HEK293 (cell line): ENCODE results near the gene DLGAP3.

Experiments
- CTCF ChIP-seq: fragments of 450-650 bp; formaldehyde crosslinking; IDR thresholded peaks from 2 replicates; pipeline ENCODE4 v1.5.1; 2016; ENCODE audit warnings: missing biosample characterization, missing genetic modification characterization
- HOXA7 ChIP-seq: sonication (generic); formaldehyde crosslinking; IDR thresholded peaks from 2 replicates; pipeline ENCODE4 v1.8.1; 2022; ENCODE audit warnings: missing genetic modification reagents, borderline replicate concordance
- KLF17 ChIP-seq: fragments of 450-650 bp; formaldehyde crosslinking; IDR thresholded peaks from 2 replicates; pipeline ENCODE4 v1.5.1; 2016; ENCODE audit warnings: missing biosample characterization, missing genetic modification characterization
- KLF8 ChIP-seq: fragments of 450-650 bp; formaldehyde crosslinking; IDR thresholded peaks from 2 replicates; pipeline ENCODE4 v1.5.1; 2016; ENCODE audit warnings: missing biosample characterization, missing genetic modification characterization
- TRIM28 ChIP-seq: IDR thresholded peaks from 2 replicates; pipeline ENCODE4 v1.6.1; 2011; ENCODE audit warnings: low read length, control low read depth, borderline replicate concordance
- ZNF114 ChIP-seq: fragments of 450-650 bp; formaldehyde crosslinking; IDR thresholded peaks from 2 replicates; pipeline ENCODE4 v1.5.0; 2017; ENCODE audit warnings: missing biosample characterization, missing genetic modification characterization
- ZNF175 ChIP-seq: fragments of 450-650 bp; formaldehyde crosslinking; IDR thresholded peaks from 2 replicates; pipeline ENCODE4 v1.5.1; 2016; ENCODE audit warnings: missing biosample characterization, missing genetic modification characterization
- ZNF239 ChIP-seq: fragments of 450-650 bp; formaldehyde crosslinking; IDR thresholded peaks from 2 replicates; pipeline ENCODE4 v1.5.1; 2016; ENCODE audit warnings: missing biosample characterization, missing genetic modification characterization
- ZNF24 ChIP-seq: fragments of 450-650 bp; formaldehyde crosslinking; IDR thresholded peaks from 2 replicates; pipeline ENCODE4 v1.5.1; 2016; ENCODE audit warnings: missing biosample characterization, missing genetic modification characterization
- ZNF426 ChIP-seq: fragments of 450-650 bp; formaldehyde crosslinking; IDR thresholded peaks from 2 replicates; pipeline ENCODE4 v1.5.1; 2017; ENCODE audit warnings: missing biosample characterization, missing genetic modification characterization, mild to moderate bottlenecking, inconsistent platforms, moderate library complexity
- ZNF624 ChIP-seq: fragments of 450-650 bp; formaldehyde crosslinking; IDR thresholded peaks from 2 replicates; pipeline ENCODE4 v1.5.1; 2017; ENCODE audit warnings: missing biosample characterization, missing genetic modification characterization
- ZNF629 ChIP-seq: fragments of 450-650 bp; formaldehyde crosslinking; IDR thresholded peaks from 2 replicates; pipeline ENCODE4 v1.5.1; 2017; ENCODE audit warnings: missing biosample characterization, missing genetic modification characterization
- ZNF639 ChIP-seq: fragments of 450-650 bp; formaldehyde crosslinking; IDR thresholded peaks from 2 replicates; pipeline ENCODE4 v1.5.1; 2016; ENCODE audit warnings: missing biosample characterization, missing genetic modification characterization
- ZNF747 ChIP-seq: fragments of 450-650 bp; formaldehyde crosslinking; IDR thresholded peaks from 2 replicates; pipeline ENCODE4 v1.5.1; 2016; ENCODE audit warnings: missing biosample characterization, missing genetic modification characterization

- no peak for TF ChIP-seq KLF8 (tag by site-specific recombination)
- TF ChIP-seq CTCF (tag by site-specific recombination), result no peak
- no peak for TF ChIP-seq ZNF639
- no peak for TF ChIP-seq ZNF624
- TF ChIP-seq TRIM28, result no peak
- TF ChIP-seq ZNF426 (tag by site-specific recombination), result no peak
- no peak for TF ChIP-seq ZNF175
- TF ChIP-seq ZNF239, result no peak
- no peak for TF ChIP-seq ZNF629
- no peak for TF ChIP-seq ZNF747 (tag by site-specific recombination)
- no peak for TF ChIP-seq ZNF114 (tag by site-specific recombination)
- TF ChIP-seq KLF17, result no peak
- no peak for TF ChIP-seq ZNF24 (tag by site-specific recombination)
- TF ChIP-seq HOXA7 (CRISPR knock-in tag), result no peak
Measured at GRCh38 chr1:34899906-34900305, 29.5 kb downstream of the DLGAP3 start.
